GM21723 (cell line): ENCODE results near the gene CMIP.
A peak's percentile ranks its signal among the peaks of the same experiment; 100 is the strongest.

Experiments
- ATAC-seq: cut with Tn5 transposase; IDR thresholded peaks from one replicate; pipeline ENCODE4 v1.9.1; 2021; ENCODE audit warnings: mild to moderate bottlenecking, moderate library complexity; ENCODE audit not compliant: unreplicated experiment

CMIP gene

DNA sequence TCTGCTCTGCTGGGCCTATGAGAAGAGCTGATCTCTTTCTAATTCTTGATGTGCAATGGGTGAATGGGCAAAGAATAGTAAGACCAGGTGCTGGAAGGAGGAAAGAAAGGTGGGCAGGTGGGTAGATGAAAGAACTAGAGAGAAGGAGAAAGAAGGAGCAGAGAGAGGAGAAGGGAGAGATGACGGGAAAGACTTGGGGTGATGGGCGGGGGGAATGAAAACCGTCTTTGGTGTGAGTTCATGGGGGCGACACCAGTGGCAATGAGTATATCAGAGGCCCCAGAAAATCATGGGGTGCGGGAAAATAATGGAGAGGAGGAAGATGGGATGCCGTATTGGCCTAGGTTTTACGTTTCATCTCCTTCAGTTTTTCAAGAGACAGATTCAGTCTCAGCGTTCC, 205.7 kb downstream of the CMIP start:
- no peak for ATAC-seq

DNA sequence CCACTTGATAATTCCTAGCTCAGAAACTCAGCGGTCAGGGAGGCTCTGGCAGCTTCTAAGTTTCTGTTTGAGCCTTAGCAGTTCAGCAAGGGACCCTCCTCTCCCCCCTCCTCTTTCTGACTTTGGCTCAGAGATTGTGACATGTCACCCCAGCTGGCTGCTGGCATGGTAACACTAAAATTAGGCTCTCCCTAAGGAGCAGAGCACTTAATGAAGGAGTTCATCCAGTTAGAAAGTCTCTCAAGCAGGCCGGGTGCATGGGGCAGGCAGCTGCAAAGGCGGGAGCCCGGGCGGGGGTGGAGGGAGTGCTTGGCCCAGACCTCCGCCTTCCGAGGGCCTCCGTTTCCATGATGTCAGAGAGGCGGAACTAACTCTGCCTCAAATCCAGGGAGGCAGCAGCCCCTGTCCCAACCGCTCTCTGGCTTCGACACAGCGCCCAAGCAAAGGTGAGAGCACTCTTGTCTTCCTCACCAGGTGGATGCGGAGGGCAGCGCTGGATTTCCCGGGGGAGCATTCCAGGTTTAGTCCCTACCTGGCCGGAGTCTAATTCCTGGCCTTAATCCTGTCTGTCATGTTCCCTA, 206.5 kb downstream of the CMIP start:
- no peak for ATAC-seq

DNA sequence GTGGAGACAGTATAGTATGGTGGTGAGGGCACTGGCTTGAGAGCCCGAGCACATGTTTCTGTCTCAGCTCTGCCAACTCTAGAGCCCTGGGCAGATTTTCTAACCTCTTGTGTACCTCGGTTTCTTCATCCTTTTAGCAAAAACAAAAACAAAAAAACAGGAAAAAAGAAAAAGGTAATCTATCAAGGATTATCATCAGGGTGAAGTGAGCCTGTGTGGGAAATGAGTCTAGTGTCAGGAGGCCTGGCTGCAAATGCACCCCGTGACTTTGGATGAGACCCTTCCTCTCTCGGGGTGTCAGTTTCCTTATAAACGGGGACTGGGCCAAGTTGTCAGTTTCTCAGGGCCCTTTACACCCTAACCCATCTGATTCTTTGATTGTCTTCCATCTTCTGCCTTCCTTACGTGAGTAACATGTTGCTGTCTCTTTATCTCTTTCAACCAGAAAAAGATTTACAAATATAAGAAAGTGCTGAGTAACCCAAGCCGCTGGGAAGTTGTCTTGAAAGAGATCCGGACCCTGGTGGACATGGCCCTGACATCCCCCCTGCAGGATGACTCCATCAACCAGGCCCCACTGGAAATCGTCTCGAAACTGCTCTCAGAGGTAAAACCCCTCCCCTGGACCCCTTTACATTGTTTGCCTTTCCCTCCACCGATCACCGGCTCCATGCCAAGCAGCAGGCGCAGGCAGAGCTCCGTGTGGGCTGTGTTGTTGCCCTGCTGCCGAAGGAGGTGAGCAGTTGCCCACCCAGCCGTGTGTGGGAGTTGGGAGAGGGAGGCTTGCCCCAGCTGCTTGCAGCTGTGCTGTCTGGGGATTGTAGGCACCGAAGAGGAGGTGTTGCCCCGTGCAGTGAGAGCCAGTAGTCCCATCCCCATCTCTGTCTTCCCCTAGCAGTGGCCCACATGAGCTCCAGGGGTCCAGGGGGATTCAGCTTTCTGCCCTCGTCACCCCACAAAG, 207.4 kb downstream of the CMIP start:
- peak; percentile 51 for ATAC-seq

DNA sequence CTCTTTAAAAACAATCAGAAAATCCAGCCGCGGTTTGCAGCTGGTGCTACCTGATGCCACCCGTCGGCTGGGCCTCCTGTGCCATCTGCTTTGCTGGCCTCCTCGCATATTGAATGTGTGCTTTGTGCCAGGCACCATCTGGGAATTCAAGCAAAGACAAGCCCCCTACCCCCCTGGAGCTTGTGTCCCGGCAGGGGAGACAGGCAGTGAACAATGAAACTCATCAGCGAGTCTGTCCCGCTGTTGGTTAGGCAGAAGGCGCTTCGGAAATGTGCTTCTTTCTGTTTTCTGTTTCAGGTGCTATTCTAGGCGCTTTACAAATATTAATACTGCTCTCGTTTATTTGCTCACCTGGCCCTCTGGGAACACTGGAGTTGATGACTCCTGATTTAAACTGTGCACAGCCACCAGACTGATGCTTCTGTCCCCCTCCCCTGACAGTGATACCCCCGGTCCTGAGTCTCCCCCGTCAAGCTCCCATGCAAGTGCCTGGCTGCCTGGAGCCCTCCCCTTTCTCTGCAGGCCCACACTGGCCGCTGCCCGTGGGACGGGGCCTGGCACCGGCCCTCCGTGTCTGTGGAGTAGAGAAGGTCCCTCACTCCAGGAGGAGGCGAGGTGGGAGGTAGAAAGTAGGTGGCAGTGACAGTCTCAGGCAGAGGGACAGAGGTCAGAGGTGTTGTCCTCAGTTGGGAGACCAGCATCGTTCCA, 208.3 kb downstream of the CMIP start:
- peak; percentile 79 for ATAC-seq

DNA sequence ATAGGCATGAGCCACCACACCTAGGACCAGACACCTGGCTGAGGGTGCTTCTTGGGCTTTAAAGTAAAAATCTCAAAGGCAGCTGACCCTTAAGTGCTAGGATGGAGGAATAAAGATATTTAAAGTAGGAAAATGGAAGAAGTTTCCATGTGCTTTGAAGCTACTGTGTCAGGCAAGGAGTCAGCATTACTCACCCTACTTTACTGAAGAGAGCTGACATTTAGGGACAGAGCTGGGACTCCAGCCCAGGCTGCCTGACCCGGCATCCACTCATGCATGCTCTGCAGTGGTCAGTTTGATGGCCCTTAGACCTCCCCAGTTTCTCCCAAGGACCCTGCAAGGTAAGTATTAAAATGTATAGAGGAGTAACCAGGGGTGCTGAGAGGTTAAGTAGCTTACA, 209.7 kb downstream of the CMIP start:
- ATAC-seq = no peak

DNA sequence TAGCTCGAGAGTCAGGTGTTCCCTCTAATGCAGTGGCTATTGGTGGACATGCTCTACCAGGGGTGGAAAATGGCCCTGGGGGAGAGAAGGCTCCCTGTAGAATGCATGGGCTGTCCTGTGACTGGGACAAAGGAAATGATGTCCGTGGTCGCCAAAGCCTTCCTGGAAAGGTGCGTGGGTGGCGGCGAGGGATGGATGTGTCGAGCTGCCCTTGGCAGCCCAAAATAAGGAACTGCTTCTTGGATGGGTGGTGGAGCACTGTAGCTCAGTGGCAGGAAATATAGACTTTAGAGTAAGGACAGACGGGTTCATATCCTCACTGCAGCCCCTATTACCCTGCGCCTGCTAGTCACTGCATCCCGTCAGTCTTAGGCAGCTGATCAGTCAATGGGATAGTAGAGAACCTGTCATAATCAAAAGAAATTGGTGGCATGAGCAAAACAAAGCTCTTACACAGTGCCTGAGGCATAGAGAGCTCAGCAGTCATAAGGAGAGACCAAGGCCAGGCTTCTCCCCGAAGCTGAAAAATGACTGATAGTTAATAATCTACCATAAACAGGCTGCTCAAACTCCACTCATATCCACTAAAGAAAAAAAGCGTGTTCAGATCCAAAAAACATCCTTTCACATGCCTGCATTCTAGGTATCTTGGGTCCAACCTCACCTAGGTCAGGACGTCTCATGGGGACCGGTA, 211.0 kb downstream of the CMIP start:
- ATAC-seq = no peak

DNA sequence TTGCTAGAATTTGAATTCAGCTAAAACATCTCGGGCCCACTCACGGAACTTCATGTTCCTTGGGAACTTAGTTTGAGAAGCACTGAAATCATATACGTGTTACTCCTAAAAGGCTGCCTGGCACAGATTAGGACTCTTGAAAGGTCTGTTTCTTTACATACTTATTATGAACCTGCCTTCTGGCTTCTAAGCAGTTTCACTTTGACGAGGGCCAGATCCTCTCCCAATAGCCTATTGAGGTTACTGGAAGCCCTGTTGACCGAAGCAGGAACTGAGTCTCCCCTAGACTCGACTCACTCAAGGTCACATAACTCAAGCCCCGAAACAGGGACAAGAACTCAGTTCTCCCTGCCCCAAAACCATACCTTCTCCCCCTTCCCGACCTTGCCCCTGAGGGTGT, 212.6 kb downstream of the CMIP start:
- no peak for ATAC-seq

DNA sequence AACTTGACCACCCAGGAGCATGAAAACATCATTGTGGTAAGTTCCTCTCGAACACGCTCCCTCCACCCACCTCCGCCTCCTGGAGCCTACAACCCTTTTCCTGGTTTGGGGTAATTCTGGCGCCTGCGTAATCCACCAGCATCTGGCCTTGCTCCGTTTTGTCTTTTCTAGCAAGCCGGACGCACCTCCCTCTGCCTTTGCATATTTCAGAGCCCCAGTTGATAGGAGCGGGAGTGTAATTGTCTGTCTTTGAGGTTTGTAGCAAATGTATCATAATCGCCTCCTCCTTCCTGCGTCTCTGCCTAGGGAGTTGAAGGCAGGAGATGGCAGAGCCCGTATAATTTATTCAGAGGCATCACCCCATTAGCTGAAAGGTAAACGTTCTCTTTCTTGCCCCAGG, 213.2 kb downstream of the CMIP start:
- ATAC-seq = no peak

DNA sequence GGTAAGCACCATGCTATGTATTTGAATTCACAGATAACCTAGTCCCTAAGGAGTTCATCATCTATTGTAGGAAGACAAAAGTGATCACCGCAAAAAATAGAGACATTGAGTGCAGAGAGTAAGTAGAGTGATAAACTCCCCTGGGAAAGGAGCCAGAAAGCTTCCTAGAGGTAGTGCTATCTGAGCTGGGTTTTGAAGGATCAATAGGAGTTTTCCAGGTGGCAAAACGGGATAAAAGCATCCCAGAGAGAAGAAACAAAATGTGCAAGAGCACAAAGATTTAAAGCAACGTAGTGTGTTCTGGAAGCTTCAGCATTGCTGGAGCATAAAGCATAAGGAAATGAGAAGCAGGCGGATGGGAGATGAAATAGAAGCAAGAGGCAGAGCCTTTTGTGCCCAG, 213.8 kb downstream of the CMIP start:
- no peak for ATAC-seq

DNA sequence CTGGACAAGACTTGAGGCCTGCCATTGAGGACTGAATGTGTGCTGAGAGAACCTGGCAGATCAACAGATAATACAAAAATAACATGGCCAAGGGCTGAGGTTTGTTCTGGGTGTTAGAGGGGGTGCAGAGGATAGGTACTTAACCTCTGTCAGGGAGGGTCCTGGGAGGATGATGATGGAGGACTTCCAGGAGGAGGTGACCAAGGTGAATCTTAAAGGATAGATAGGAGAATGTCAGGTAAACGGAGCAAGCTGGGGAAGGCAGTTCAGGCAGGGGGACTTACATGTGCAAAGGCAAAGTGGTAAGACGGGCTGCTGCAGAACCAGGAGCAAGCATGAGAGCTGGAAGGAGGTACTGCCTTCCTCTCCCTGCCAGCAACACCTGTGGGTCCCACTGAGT, 214.6 kb downstream of the CMIP start:
- ATAC-seq = no peak

DNA sequence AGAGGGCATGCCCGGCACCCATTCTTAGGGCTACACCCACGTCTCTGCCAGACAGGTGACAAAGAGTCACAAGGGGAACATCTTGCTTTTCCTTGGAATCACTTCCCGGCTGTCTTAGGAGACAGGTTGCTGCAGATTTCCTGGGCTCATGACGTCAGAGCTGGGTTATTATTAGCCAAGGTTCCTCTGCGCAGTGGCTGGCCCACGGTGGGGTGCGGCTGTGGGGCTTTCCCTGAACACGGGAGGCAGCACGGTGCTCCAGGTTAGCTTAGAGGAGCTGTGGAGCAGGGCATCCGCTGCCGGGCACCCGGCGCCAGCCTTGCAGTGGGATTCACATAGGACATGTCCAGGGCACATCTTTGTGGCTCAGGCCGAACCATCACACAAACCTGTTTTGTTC, 216.5 kb downstream of the CMIP start:
- ATAC-seq = no peak

DNA sequence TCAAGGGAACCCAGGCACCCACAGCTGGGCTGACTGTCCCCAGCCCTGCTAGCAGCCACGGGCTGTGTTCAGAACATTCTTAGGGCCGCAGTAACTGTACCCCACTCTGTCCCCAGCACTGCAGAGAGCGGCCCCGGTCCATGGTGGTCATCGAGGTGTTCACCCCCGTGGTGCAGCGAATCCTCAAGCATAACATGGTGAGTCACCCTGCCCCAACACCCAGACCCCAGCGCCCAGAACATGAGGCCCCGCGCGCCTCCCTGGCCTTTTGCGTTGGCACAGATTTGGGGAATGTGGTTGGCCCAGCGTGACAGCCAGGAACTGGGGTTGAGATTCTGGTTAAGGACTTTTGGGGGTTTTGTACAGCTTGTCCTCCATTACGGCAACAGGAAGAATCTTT, 219.5 kb downstream of the CMIP start:
- no peak for ATAC-seq

DNA sequence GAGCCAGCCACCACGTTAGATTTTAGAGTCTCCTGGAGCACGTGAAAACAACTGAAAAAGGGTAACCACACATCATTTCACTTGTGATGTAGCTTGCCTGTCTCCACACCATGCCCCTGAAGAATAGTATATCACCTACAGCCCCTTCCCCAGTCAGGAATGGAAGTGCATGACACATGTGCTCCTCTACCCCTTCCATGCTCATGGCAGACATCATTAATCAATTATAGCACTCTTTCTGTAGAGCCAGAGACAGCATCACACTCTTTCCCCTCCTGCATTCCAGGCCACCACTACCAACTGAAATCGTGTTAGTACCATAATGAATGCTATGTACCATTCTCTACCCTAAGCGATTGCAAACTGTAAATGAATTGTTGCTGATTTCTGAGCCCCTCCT, 221.0 kb downstream of the CMIP start:
- ATAC-seq = no peak

DNA sequence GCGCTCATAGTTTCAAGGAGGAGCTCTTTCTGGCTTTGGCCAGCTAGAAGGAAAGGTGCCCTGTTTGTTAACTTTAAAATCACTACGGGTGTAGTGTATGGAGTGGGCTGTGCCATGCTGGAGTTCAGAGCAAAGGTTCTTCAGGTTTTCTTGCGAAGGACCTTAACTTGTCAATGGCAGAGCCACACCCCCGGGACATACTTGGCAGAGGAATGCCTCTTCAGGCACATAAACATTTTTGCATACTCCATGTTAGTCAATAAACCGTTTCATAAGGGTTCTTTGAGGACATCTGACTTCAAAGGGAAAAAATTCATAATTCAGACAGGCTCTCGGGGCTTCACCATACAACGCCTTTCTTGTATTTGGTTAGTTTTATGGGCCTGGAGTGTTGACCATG, 221.5 kb downstream of the CMIP start:
- ATAC-seq = no peak

DNA sequence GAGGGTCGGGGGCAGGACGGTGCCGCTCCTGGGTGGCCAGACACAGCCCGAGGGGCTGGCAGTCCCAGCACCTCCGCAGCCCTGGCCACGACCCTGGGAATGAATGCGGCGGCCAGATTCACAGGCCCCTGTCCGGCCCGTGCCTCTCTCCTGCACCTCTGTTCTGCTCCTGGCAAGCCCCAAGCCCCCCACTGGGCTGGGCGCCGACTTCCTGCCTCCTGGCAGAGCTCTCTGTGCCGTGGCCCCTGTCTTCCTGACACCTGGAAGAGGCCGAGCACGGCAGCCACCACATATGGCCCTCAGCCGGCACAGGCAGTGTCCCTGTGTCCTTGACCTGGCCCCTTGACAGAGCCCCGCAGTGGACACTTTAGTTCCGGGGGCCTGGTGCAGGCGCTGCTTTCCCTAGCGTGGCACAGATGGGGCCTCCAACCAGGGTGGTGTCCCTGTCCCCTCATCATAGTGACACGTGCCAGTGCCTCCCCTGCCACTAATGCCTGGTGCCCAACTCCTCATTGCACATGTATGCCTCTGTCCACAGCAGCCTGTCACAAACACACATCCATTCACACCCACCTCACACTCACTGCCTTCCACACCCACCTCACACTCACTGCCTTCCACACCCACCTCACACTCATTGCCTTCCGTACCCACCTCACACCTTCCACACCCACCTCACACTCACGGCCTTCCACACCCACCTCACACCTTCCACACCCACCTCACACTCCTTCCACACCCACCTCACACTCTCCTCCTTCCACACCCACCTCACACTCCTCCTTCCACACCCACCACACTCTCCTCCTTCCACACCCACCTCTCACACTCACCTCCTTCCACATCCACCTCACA, 223.9 kb downstream of the CMIP start:
- no peak for ATAC-seq

DNA sequence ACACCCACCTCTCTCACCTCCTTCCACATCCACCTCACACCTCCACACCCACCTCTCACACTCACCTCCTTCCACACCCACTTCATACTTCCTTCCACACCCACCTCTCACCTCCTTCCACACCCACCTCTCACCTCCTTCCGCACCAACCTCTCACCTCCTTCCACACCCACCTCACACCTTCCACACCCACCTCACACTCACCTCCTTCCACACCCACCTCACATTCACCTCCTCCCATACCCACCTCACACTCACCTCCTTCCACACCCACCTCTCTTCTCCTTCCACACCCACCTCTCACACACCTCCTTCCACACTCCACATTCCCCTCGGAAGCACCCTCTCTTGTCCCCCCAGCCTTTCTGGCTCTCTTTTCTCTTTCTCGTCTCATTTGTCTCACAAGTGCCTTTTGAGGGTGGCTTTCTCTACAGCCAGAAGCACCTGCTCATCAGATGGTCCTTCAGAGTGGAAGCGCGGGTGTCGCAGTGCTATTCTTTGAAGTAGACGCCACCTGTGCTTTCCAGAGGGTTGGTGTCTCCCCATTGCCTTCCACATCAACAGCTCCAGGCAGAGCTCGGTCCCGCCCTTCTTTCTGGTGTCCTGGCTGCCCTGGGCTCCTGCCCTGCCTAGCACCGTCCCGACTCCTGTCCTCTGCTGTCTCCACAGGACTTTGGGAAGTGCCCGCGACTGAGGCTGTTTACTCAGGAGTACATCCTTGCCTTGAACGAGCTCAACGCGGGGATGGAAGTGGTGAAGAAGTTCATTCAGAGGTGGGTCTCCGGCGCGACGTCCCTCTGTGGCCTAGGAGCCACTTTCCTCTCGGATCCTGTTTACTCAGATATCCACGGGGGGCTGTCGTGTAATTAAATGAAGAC, 225.1 kb downstream of the CMIP start:
- ATAC-seq = no peak

DNA sequence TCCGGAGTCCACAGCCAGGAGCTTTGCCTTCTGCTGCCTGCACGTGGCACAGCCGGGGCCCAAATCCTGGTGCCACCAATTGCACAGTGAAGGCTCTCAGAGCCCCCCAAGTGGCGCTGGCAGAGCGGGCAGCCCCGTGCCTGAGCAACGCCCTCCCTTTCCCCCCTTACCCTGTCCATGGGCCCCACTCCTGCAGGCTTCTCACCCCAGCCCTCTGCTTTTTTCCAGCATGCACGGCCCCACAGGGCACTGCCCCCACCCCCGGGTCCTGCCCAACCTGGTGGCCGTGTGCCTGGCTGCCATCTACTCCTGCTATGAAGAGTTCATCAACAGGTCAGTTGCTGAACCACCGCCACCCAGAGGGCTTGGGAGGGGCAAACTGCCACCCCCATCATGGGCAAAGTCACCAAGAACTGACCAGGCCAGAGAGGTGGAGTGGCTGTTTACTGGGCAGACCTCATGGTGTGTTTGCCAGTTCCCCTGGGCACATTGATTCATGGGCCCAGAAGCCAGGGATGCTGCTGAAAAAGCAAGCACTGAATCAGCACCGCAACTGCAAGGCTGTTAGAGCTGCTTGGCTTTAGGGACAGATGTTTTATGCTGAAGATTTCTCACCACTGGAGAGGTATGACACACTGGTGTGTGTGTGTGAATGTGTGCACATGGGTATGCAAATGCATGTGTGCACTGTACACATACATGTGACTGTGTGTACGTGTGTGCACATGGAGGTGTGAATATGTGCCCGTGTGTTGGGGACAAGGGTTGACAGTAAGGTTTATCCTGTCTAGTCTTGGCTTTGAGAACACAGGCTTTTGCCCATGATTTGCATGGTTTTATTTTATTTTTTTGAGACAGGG, 227.4 kb downstream of the CMIP start:
- ATAC-seq = no peak

DNA sequence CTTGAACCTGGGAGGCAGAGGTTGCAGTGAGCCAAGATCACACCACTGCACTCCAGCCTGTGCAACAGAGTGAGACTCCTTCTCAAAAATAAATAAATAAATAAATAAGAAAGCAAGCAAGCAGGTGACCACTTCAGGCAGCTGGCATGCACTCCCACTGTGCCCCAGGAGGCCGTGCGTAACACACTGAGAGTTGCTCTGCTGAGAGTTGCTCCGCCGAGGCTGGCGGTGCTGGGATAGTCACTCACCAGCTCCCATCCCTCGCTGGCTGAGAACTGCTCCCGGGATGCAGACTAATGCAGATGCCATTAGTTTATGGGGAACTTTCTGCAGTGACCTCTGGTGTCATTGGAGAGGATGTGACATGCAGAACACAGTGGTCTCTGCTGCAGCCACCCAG, 228.8 kb downstream of the CMIP start:
- no peak for ATAC-seq
